Prostate gland (tissue), 2 donors: ENCODE results near the gene MYLK.

Experiments
- POLR2A ChIP-seq: fragments of 450-650 bp; IDR thresholded peaks from one replicate; pipeline ENCODE4 v1.6.1; 2016; ENCODE audit warnings: antibody characterized with exemption, mild to moderate bottlenecking
- POLR2AphosphoS5 ChIP-seq: sonication (generic); formaldehyde crosslinking; IDR thresholded peaks from one replicate; pipeline ENCODE4 v1.6.1; 2017; ENCODE audit warnings: antibody characterized with exemption
- TF ChIP-seq, protein P1 (sequence below), 4 experiments: fragments of 200-600 bp in 2 of 4; fragments of 450-650 bp in 2 of 4; sonication (generic) in 2 of 4; IDR thresholded peaks; 1 replicate in 3 of 4; 2 replicates in 1 of 4; pipeline ENCODE4 v1.5.1; 2016 to 2019; ENCODE audit warnings: antibody characterized with exemption in 4 of 4, mild to moderate bottlenecking in 2 of 4, moderate library complexity in 2 of 4

GRCh38 chr3:123644358-123644757 is 239.8 kb downstream of the MYLK start:
- TF ChIP-seq POLR2A (no peak), POLR2AphosphoS5 (no peak)
- TF ChIP-seq, protein P1, sequence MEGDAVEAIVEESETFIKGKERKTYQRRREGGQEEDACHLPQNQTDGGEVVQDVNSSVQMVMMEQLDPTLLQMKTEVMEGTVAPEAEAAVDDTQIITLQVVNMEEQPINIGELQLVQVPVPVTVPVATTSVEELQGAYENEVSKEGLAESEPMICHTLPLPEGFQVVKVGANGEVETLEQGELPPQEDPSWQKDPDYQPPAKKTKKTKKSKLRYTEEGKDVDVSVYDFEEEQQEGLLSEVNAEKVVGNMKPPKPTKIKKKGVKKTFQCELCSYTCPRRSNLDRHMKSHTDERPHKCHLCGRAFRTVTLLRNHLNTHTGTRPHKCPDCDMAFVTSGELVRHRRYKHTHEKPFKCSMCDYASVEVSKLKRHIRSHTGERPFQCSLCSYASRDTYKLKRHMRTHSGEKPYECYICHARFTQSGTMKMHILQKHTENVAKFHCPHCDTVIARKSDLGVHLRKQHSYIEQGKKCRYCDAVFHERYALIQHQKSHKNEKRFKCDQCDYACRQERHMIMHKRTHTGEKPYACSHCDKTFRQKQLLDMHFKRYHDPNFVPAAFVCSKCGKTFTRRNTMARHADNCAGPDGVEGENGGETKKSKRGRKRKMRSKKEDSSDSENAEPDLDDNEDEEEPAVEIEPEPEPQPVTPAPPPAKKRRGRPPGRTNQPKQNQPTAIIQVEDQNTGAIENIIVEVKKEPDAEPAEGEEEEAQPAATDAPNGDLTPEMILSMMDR (IDR thresholded peaks at IDR 0.05): no peak
